Measurements from ENCODE around the gene STAT2.

STAT2 gene

DNA sequence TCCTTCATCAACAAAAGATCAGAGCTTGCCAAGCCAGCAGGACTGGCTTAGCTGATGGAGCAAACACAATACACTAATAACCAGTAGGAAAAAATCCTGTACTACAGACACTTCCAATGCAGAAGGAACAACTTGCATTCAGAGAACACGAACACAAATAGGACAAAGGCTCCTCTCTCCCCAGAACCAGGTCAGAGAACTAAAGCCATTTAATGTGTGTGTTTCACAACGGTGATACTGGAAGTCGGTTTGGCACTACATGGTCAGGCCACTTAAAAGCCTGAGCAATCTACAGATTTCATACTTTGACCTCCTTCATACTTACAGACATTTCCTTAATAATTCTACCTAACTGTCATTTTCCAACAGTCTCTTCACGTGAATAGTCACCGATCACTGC is 66.1 kb downstream of the STAT2 start:
- no peak for DNase-seq (ENCODE audit: low spot score)
